Activated gamma-delta T cell treated with Interleukin-2 at 50 U/mL for 16 hours (primary cell): ENCODE results near the gene PTPN12.

Experiments used
- DNase-seq: peaks from one replicate; pipeline ENCODE4 v3.0.0-alpha.2; 2020

The PTPN12 gene

GRCh38 chr7:77665161-77665560 lies 128.1 kb downstream of the PTPN12 start:
- DNase-seq, result no peak

DNA sequence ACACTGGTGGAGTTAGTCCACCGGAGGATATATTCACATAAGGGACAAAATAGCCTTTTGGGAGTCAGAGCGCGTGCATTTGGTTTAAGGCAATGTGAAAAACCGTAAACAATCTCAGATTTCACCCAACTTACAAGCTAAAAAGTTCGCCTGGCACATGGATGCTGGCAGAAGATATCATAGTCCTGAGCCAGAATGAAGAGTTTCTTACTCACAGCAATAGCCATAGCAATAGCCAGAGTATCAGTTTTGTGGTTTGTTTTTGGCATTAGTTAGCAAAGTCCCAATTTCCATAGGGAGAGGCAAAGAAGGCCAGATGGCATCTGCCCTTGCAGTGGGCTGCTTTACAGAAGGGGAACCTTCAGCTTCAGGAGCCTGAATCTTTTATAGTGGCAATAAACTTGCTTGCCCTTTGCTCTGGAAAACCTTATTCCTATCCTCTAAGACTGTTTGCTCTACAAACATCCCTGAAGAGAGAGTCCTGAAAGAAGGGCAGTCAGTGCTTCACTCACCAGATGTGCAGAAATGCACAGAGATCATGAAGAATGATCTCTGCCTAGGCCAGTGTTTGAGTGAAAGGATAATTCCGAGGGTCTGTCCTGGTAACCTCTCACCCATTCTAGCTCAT lies 130.5 kb downstream of the PTPN12 start:
- no peak for DNase-seq

- DNase-seq, result no peak
Measured at GRCh38 chr7:77674878-77675277, 137.8 kb downstream of the PTPN12 start.

DNA sequence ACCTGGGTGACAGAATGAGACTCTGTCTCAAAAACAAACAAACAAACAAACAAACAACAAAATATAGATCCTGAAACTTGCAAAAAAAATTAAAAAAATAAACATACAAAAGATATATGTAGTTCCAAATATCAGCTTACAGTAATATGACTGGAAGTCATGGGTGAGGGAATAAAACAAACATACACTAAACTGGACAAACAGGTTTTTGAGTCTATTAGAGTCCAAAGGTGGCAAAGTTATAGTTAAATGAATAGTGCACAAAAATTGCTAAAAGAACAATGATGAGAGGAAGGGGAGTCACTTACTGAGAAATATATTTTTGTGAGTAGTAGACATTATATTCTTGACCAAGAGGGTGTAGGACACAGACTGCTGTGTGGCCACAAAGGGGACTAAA lies 142.5 kb downstream of the PTPN12 start:
- no peak for DNase-seq

DNA sequence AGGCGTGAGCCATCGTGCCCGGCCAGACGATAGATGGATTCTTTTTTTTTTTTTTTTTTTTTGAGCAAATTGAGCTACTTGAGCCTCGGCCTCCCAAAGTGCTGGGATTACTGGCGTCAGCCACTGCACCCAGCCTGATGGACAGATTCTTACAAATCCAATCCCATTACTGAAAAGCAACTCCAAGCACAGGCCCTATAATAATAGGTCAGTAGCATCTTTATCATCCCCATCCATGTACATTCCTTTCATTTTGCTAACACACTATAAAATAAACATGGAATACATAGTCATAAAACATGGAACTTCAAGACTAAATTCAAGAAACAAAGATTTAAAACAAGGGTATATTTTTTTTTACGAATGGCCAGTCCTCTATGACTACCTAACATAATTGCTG lies 143.2 kb downstream of the PTPN12 start:
- no peak for DNase-seq

DNA sequence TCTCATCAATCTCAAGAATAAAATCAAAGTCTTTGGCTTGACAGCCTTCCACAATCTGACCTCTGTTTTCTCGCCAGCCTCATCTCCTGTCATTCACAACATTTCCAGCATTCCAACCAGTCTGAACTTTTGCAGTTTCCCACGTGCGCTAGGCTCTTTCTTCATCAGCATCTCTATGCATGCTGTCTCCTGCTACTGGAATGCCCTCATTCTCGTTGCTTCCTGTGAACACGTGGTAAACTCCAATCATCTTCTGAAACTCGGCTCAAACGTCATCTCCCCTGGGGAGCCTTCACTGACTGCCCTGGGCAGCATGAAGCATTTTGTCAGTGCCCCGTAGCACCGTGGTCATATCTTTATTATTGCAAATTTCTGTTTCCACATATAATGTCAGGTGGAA lies 146.9 kb downstream of the PTPN12 start:
- no peak for DNase-seq

DNA sequence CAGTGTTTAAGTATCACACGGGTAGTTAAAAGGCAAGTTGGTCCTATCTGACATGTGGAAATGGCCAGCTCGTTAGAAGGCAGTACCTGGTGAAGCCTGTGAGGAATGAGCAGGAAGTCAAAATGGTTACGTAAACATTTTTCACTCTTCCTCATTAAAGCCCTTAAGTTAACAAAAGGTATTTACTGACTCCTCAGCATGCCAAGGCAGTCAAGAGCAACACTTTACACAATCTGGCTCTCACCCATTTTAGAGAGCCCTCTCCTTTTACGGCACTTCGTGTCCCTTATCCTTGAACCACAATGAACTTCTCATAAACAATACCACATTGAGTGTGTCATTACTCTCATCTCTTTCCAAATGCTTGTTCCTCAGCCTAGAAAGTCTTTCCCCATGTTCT lies 148.1 kb downstream of the PTPN12 start:
- no peak for DNase-seq

GRCh38 chr7:77687100-77687746 lies 150.1 kb downstream of the PTPN12 start:
- DNase-seq, result no peak

GRCh38 chr7:77687747-77688144 lies 150.7 kb downstream of the PTPN12 start:
- no peak for DNase-seq
